Suprapubic skin (tissue), 4 donors: ENCODE measurements around the gene CPEB3. TPM values are rescaled to one million over a fixed set of nuclear protein-coding genes. Genes with fewer than 3 reads are reported as not detected.

ENCODE experiments used
- DNase-seq, 2 donors: peaks; one replicate each; pipeline ENCODE4 v3.0.0-alpha.2; 2019; ENCODE audit warnings: low spot score in 2 of 2
- H3K27ac ChIP-seq: fragments of 200-600 bp; sonication (generic); one replicate; pipeline ENCODE4 v1.5.1; 2019
- H3K27me3 ChIP-seq: fragments of 200-600 bp; sonication (generic); one replicate; pipeline ENCODE4 v1.5.1; 2019
- H3K36me3 ChIP-seq: fragments of 200-600 bp; sonication (generic); one replicate; pipeline ENCODE4 v1.5.1; 2019
- H3K4me1 ChIP-seq: fragments of 200-600 bp; sonication (generic); one replicate; pipeline ENCODE4 v1.5.1; 2019
- H3K4me3 ChIP-seq: fragments of 200-600 bp; sonication (generic); one replicate; pipeline ENCODE4 v1.5.1; 2019; ENCODE audit warnings: mild to moderate bottlenecking
- H3K9me3 ChIP-seq: fragments of 200-600 bp; sonication (generic); one replicate; pipeline ENCODE4 v1.5.1; 2019
- EP300 ChIP-seq: sonication (generic); formaldehyde crosslinking; IDR thresholded peaks from one replicate; pipeline ENCODE4 v1.6.1; 2017; ENCODE audit warnings: antibody characterized with exemption
- POLR2A ChIP-seq, 2 donors: fragments of 450-650 bp; IDR thresholded peaks; one replicate each; pipeline ENCODE4 v1.6.1; 2017; ENCODE audit warnings: antibody characterized with exemption in 2 of 2, mild to moderate bottlenecking in 2 of 2, moderate library complexity in 2 of 2
- POLR2AphosphoS5 ChIP-seq, 3 donors: sonication (generic); formaldehyde crosslinking; IDR thresholded peaks; one replicate each; pipeline ENCODE4 v1.6.1; 2017; ENCODE audit warnings: antibody characterized with exemption in 3 of 3
- WGBS: methylation state at CpG from one replicate; pipeline ENCODE4 v1.1.5; 2018; 5-methylcytosine and 5-hydroxymethylcytosine counted together
- total RNA-seq, 4 donors: library from RNA; depleted of rRNA; stranded (reverse); fragments of >200 nt; gene quantifications; one replicate each; pipeline ENCODE4 v1.1.0, GENCODE V29; 2016
- TF ChIP-seq, protein P1 (sequence below), 2 donors: fragments of 200-600 bp in 1 of 2; fragments of 450-650 bp in 1 of 2; sonication (generic) in 1 of 2; IDR thresholded peaks; one replicate each; pipeline ENCODE4 v1.5.1; 2016 to 2019; ENCODE audit warnings: antibody characterized with exemption in 2 of 2, mild to moderate bottlenecking in 1 of 2, moderate library complexity in 1 of 2

CPEB3 gene
- total RNA-seq, 4 donors from 2014 or later = 7.8 to 19.2 (median 10.4) TPM

DNA sequence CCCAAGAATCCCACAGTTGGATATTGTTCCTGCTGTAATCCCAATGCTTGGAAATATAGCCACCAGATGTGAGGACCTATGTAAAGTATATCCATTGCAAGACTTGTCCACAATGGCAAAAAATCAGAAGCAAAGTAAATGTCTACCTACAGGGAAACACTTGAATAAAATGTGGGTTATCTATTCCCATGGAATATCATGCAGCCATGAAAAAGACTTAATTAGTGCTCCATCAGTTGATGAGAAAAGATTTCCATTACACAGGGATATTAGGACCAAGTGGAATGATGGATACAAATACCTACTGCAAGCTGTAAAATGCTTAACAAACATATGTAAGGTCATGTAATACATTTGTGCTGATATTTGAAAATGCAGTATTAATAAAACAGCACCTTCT, 236.1 kb downstream of the CPEB3 start:
- no peak overlapping the region for H3K27ac ChIP-seq
- H3K36me3 ChIP-seq = peaks cover 16% of the 10 kb centered on the region
- no peaks in the 10 kb centered on the region for H3K4me1 ChIP-seq
- H3K4me3 ChIP-seq = no peak overlapping the region
- no peaks in the 10 kb centered on the region for H3K27me3 ChIP-seq
- no peak for DNase-seq
- H3K9me3 ChIP-seq = no peaks in the 10 kb centered on the region
- TF ChIP-seq POLR2A (IDR thresholded peaks at IDR 0.05) (no peak), EP300 (no peak), POLR2AphosphoS5 (IDR thresholded peaks at IDR 0.05) (no peak)
- TF ChIP-seq, protein P1, sequence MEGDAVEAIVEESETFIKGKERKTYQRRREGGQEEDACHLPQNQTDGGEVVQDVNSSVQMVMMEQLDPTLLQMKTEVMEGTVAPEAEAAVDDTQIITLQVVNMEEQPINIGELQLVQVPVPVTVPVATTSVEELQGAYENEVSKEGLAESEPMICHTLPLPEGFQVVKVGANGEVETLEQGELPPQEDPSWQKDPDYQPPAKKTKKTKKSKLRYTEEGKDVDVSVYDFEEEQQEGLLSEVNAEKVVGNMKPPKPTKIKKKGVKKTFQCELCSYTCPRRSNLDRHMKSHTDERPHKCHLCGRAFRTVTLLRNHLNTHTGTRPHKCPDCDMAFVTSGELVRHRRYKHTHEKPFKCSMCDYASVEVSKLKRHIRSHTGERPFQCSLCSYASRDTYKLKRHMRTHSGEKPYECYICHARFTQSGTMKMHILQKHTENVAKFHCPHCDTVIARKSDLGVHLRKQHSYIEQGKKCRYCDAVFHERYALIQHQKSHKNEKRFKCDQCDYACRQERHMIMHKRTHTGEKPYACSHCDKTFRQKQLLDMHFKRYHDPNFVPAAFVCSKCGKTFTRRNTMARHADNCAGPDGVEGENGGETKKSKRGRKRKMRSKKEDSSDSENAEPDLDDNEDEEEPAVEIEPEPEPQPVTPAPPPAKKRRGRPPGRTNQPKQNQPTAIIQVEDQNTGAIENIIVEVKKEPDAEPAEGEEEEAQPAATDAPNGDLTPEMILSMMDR (IDR thresholded peaks at IDR 0.05) = no peak

DNA sequence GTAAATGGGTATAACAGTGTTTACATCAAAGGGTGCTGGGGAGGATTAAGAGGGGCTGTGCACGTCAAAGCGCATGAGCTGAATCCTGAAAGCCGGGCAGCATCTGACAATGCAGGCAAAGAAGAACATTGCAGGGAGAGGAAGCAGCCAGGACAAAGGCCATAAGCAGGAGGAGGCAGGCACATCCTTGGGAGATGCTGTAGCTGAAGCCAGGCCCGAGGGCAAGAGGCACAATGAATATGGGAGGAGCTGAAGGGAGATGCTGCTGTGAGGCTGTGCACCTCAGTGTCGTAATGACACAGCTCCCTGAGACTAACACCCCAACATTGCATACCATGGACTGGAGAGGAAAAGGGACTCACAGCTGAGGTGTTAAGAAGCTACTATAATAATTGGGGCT, 238.1 kb downstream of the CPEB3 start:
- TF ChIP-seq POLR2AphosphoS5 (IDR thresholded peaks at IDR 0.05) = no peak
- TF ChIP-seq EP300 = no peak
- TF ChIP-seq, protein P1 (IDR thresholded peaks at IDR 0.05) = no peak
- Histone ChIP-seq H3K9me3 (no peaks in the 10 kb centered on the region), H3K4me3 (no peak overlapping the region), H3K36me3 (peaks cover 16% of the 10 kb centered on the region), H3K27me3 (no peaks in the 10 kb centered on the region), H3K4me1 (no peaks in the 10 kb centered on the region), H3K27ac (no peak overlapping the region)
- 78% methylated on average over 5 of the region's 5 CpGs for WGBS
- DNase-seq = no peak

DNA sequence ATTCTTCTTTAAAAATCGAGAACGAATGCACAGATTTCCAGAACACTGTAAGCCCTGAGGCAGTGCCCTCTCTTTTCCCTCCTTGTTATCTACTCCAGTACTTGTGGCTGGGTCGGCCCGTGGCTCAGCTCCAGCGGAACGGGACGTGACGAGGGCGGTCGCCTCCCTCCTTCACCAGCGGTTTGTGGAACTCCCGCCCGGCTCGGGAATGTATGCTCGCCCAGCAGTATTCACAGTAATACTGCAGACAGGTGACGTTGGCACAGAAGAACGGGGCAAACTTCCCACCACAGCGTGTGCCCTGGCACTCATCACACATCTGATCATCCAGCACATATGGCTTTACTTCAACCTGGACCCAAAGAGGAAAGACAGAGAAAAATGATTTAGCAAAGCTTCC, 238.8 kb downstream of the CPEB3 start:
- H3K27me3 ChIP-seq = no peaks in the 10 kb centered on the region
- TF ChIP-seq POLR2AphosphoS5 (IDR thresholded peaks at IDR 0.05) (no peak), POLR2A (IDR thresholded peaks at IDR 0.05) (no peak), EP300 (no peak)
- TF ChIP-seq, protein P1 (IDR thresholded peaks at IDR 0.05) = no peak
- 73% methylated on average over 18 of the region's 18 CpGs for WGBS
- no peak for DNase-seq
- H3K4me1 ChIP-seq = no peaks in the 10 kb centered on the region
- peaks cover 15% of the 10 kb centered on the region for H3K36me3 ChIP-seq
- H3K4me3 ChIP-seq = no peak overlapping the region
- H3K9me3 ChIP-seq = no peaks in the 10 kb centered on the region
- no peak overlapping the region for H3K27ac ChIP-seq

DNA sequence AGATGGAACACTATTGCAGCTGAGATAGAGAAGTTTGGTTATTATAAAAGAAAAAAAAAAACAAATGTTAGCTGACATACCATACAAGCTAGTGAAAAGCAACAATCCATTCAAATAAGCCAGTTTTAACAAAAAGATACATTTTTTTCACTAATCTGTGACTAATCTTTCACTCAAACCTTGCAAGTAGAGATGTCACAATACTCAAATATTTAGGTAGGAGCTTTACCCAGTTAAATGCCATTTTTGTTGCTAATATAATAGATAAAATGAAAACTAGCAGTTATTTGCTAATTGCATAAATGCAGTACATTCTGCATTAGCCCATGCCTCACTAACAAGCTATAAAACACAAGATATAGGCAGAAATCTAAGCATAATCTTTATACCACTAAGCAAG, 243.7 kb downstream of the CPEB3 start:
- Histone ChIP-seq H3K27me3 (no peaks in the 10 kb centered on the region), H3K4me3 (no peak overlapping the region), H3K27ac (no peak overlapping the region), H3K9me3 (no peaks in the 10 kb centered on the region), H3K36me3 (peaks cover 16% of the 10 kb centered on the region), H3K4me1 (no peaks in the 10 kb centered on the region)
- TF ChIP-seq EP300 (no peak), POLR2AphosphoS5 (IDR thresholded peaks at IDR 0.05) (no peak), POLR2A (IDR thresholded peaks at IDR 0.05) (no peak)
- TF ChIP-seq, protein P1 (IDR thresholded peaks at IDR 0.05) = no peak
- DNase-seq = no peak

DNA sequence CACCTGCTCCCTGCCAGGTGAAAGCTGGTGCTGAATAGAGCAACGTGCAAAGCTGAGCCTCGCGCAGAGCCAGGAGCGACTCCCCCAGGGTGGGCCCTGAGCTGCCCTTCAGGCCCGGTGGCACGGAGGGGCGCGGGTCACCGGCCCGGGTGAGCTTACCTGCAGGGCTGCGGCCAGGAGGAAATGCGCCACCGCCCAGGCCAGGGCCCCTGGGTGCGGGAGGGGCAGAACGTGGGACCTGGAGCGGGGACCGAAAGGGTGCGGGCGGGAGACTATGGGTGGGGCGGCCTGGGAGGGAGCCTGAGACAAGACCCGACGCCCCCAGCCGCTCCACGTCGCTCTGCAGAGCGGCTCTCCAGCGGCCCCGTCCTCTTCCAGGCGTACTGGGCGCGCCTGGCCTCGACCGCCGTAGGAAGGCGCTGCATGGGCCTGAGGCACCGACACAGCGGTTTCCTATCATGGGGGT, 245.2 kb downstream of the CPEB3 start:
- no peak overlapping the region for H3K4me3 ChIP-seq
- no peak overlapping the region for H3K27ac ChIP-seq
- no peaks in the 10 kb centered on the region for H3K9me3 ChIP-seq
- no peaks in the 10 kb centered on the region for H3K27me3 ChIP-seq
- H3K4me1 ChIP-seq = no peaks in the 10 kb centered on the region
- DNase-seq = no peak
- TF ChIP-seq POLR2A (IDR thresholded peaks at IDR 0.05) = no peak
- TF ChIP-seq EP300 = no peak
- TF ChIP-seq, protein P1 (IDR thresholded peaks at IDR 0.05) = no peak
- WGBS = 60% methylated on average over 31 of the region's 37 CpGs
- H3K36me3 ChIP-seq = peaks cover 3% of the 10 kb centered on the region
